ENCODE results near the gene OPN3. TPM values are rescaled to one million over a fixed set of nuclear protein-coding genes. Genes with fewer than 3 reads are reported as not detected.

The OPN3 gene
- total RNA-seq, 4 donors from 2014 or later = 9.5 to 48.1 (median 14.0) TPM

- TF ChIP-seq, protein P1, sequence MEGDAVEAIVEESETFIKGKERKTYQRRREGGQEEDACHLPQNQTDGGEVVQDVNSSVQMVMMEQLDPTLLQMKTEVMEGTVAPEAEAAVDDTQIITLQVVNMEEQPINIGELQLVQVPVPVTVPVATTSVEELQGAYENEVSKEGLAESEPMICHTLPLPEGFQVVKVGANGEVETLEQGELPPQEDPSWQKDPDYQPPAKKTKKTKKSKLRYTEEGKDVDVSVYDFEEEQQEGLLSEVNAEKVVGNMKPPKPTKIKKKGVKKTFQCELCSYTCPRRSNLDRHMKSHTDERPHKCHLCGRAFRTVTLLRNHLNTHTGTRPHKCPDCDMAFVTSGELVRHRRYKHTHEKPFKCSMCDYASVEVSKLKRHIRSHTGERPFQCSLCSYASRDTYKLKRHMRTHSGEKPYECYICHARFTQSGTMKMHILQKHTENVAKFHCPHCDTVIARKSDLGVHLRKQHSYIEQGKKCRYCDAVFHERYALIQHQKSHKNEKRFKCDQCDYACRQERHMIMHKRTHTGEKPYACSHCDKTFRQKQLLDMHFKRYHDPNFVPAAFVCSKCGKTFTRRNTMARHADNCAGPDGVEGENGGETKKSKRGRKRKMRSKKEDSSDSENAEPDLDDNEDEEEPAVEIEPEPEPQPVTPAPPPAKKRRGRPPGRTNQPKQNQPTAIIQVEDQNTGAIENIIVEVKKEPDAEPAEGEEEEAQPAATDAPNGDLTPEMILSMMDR (IDR thresholded peaks at IDR 0.05; ENCODE audit: low read depth) = no peak
Measured at GRCh38 chr1:241630899-241631298, 9.3 kb downstream of the OPN3 start.

- TF ChIP-seq, protein P1 (IDR thresholded peaks at IDR 0.05; ENCODE audit: low read depth) = no peak
Measured at GRCh38 chr1:241630476-241630875, 9.7 kb downstream of the OPN3 start.

DNA sequence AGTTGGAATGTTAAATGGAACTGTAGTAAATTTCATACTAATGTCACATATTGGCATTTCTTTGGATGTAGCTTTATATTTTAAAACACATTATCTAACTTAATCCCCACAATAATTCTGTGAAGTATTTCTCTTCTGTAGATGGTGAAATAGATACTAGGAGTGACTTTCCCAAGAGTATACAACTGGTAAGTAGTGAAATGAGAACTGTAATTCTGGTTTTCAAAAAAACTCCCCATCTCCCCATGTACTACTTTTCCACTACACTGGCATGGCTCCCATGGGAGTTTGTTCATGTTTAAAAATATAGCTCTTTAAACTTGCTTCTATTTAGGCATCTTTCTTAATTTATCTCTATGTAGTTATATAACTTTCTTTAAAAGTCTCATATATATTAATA lies 10.2 kb downstream of the OPN3 start:
- TF ChIP-seq, protein P1 (IDR thresholded peaks at IDR 0.05; ENCODE audit: low read depth) = no peak

DNA sequence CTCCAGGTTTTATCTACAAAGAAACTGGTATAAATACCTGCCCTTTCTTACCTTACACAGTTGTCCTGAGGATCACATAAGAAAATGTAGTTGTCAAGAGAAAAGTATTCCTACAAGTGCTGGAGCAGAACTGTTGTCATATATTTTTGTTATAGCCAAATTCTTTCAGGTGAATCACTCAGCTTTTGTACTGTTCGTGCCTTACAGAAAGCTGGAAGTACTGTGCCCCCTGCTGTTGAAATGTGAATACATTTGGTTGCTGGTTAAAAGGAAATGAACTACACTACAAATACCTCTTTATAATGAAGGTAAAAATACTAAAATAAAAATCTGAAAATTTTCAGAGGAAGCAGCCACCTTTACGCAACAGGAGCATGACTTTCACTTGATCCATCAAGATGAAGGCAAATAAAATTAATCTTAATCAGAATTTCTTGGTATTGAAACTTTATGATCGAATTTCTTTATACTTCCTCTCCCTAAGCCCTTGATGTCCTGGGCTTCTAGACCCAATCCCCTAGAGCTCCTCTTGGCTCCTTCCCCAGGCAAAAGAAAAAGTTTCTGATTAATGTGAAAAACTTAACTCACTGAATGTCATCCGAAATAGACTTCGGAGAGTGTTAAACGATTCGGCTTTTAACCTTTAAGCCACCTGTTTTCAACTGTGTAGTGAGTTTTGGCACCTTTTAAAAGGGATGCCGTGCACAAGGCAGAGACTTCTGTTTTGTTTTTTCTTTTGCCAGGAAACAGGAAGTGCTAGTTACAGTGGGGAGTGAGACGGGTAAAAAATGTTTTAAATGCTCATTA lies 12.5 kb downstream of the OPN3 start:
- TF ChIP-seq, protein P1 (IDR thresholded peaks at IDR 0.05; ENCODE audit: low read depth) = no peak

GRCh38 chr1:241624935-241625334 lies 15.2 kb downstream of the OPN3 start:
- TF ChIP-seq, protein P1 (IDR thresholded peaks at IDR 0.05; ENCODE audit: low read depth) = no peak

GRCh38 chr1:241622669-241623068 lies 17.5 kb downstream of the OPN3 start:
- TF ChIP-seq, protein P1 (IDR thresholded peaks at IDR 0.05; ENCODE audit: low read depth) = no peak

DNA sequence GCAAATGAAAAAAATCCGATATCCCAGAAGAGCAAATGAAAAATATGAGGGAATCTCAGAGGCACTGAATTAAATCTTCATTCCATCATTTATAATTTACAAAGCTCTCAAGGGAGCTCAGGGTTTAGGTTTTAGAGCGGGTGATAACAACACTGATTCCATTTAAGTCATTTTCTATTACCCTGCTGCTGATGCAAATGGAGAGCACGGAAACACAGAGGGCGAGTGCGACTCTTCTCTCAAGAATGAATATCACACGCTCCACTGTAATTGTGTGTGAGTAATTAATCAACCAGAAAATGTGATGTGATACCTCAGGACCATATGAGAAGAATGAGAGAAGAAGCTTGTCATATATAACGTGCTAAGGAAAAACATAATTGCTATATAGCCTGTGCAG lies 22.7 kb downstream of the OPN3 start:
- TF ChIP-seq, protein P1 (IDR thresholded peaks at IDR 0.05; ENCODE audit: low read depth) = no peak

All from subcutaneous adipose tissue (tissue), 4 donors.